Peyer's patch (tissue), 4 donors: ENCODE data around the gene ITGB6.

Experiments
- POLR2A ChIP-seq, 2 donors: fragments of 450-650 bp; IDR thresholded peaks; one replicate each; pipeline ENCODE4 v1.5.1; 2017; ENCODE audit warnings: antibody characterized with exemption in 2 of 2, mild to moderate bottlenecking in 2 of 2, moderate library complexity in 2 of 2
- TF ChIP-seq, protein P1 (sequence below), 6 experiments: fragments of 450-650 bp in 4 of 6; fragments of 200-600 bp in 2 of 6; sonication (generic) in 1 of 6; IDR thresholded peaks; one replicate each; pipeline ENCODE4 v1.5.1; 2017 to 2019; ENCODE audit warnings: antibody characterized with exemption in 6 of 6, mild to moderate bottlenecking in 3 of 6, moderate library complexity in 1 of 6

DNA sequence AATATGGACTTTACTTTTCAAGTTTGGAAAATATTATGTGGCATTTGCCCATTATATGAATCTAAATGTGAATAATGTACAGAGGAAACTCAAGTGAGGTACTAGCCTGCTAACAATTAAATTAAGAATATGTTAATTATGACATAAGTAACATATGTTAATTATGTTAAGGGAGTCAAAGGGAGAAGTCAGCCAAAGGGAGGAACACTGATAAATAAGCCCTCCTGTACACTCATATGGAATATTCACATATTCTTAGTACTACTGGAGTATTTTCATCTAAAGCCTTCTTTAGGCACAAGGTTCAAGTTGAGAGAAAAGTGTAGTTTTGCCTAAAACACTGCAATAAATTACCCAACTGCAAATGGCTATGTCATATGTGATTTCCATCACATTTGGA, 30.1 kb downstream of the ITGB6 start:
- TF ChIP-seq, protein P1, sequence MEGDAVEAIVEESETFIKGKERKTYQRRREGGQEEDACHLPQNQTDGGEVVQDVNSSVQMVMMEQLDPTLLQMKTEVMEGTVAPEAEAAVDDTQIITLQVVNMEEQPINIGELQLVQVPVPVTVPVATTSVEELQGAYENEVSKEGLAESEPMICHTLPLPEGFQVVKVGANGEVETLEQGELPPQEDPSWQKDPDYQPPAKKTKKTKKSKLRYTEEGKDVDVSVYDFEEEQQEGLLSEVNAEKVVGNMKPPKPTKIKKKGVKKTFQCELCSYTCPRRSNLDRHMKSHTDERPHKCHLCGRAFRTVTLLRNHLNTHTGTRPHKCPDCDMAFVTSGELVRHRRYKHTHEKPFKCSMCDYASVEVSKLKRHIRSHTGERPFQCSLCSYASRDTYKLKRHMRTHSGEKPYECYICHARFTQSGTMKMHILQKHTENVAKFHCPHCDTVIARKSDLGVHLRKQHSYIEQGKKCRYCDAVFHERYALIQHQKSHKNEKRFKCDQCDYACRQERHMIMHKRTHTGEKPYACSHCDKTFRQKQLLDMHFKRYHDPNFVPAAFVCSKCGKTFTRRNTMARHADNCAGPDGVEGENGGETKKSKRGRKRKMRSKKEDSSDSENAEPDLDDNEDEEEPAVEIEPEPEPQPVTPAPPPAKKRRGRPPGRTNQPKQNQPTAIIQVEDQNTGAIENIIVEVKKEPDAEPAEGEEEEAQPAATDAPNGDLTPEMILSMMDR (IDR thresholded peaks at IDR 0.05) = no peak
- no peak for TF ChIP-seq POLR2A (IDR thresholded peaks at IDR 0.05)
